GM21786 (cell line): Measurements from ENCODE around the gene ROBO4.

Experiments used
- ATAC-seq: cut with Tn5 transposase; IDR thresholded peaks from one replicate; pipeline ENCODE4 v1.9.1; 2021; ENCODE audit not compliant: unreplicated experiment

The ROBO4 gene

DNA sequence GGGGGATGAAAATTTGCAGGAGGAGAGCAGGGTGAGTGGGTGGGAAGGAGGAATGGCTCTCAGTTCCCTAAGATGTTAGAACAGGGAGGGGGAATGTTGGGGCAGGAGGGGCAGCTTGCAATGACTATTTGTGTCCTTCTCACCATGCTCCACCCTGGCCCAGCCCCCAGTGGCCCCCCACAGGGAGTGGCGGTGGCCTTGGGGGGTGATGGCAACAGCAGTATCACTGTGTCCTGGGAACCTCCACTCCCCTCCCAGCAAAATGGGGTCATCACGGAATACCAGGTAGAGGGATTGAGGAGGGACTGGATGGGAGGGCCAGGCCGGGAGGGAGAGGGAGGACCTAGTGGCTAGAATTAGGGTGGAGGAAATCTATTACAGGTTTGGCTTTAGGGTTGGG, 22.3 kb downstream of the ROBO4 start:
- no peak for ATAC-seq

- no peak for ATAC-seq
Observed at GRCh38 chr11:124874571-124875255, 23.0 kb downstream of the ROBO4 start.

GRCh38 chr11:124873951-124874350, 23.7 kb downstream of the ROBO4 start:
- no peak for ATAC-seq

DNA sequence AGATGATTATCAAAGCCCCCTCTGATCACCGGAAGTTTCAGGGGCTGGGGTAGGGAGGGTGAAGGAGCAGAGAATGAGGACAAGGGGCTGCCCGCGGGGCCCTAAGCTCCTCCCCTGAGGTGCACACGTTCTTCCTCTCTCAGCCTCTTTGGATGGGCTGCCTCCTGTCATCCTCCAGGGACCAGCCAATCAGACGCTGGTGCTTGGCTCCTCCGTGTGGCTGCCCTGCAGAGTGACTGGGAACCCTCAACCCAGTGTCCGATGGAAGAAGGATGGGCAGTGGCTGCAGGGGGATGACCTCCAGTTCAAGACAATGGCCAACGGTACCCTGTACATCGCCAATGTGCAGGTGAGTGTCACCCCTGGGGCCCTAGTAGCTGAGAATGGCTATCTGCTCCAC, 24.9 kb downstream of the ROBO4 start:
- no peak for ATAC-seq

GRCh38 chr11:124872280-124872679, 25.4 kb downstream of the ROBO4 start:
- no peak for ATAC-seq

- ATAC-seq = no peak
Observed at GRCh38 chr11:124870430-124870829, 27.2 kb downstream of the ROBO4 start.

GRCh38 chr11:124869856-124870387, 27.7 kb downstream of the ROBO4 start:
- ATAC-seq = no peak

GRCh38 chr11:124869331-124869730, 28.3 kb downstream of the ROBO4 start:
- no peak for ATAC-seq

- ATAC-seq = no peak
Observed at GRCh38 chr11:124868331-124869274, 29.1 kb downstream of the ROBO4 start.

DNA sequence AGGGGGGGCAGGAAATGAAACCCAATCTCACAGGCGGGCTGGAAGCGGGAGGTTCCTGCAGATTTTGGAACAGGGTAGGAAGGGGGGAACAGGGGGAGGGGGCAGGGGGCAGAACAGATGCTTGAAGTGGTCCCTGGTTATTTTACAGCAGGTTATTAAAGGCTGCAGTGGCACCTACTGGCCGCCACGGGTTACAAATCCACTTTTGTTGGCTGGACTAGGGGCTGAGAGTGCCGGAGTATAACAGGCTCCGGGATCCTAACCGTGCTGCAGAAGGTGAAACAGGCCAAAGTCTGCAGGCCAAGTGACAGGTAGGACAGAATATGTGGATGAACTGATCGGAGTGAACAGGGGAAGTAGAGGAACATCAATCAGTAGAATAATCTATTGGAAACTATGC, 30.0 kb downstream of the ROBO4 start:
- ATAC-seq = peak; percentile 71

GRCh38 chr11:124865902-124866851, 31.5 kb downstream of the ROBO4 start:
- ATAC-seq = peak; percentile 45

GRCh38 chr11:124865181-124865901, 32.3 kb downstream of the ROBO4 start, which contains the start of gene ROBO3:
ROBO3 (plus strand) TSS chr11:124865432; CDS start chr11:124865578, 146 bp downstream.
- ATAC-seq = no peak

- no peak for ATAC-seq
Observed at GRCh38 chr11:124864892-124865180, 32.8 kb downstream of the ROBO4 start.

- ATAC-seq = no peak
Observed at GRCh38 chr11:124864176-124864891, 33.3 kb downstream of the ROBO4 start.

GRCh38 chr11:124863826-124864165, 33.9 kb downstream of the ROBO4 start:
- no peak for ATAC-seq

GRCh38 chr11:124863137-124863825, 34.4 kb downstream of the ROBO4 start:
- no peak for ATAC-seq

GRCh38 chr11:124861670-124862069, 36.0 kb downstream of the ROBO4 start:
- no peak for ATAC-seq

DNA sequence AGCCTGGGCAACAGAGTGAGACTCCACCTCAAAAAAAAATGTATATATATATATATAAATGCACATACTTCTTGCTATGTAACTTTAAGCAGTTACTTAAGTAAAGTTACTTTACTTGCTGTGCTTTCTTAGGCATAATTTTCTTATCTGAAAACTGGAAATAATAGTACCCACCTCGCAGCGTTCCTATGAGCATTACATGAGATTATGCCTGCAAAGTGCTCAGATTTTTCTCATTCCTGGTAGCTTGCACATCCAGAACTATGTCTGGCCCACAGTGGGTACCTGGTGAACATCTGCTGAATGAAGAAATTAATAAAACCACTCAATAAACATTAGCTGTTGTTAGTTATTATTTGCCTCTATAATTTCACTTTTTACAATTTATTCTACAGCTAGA, 38.5 kb downstream of the ROBO4 start:
- no peak for ATAC-seq

DNA sequence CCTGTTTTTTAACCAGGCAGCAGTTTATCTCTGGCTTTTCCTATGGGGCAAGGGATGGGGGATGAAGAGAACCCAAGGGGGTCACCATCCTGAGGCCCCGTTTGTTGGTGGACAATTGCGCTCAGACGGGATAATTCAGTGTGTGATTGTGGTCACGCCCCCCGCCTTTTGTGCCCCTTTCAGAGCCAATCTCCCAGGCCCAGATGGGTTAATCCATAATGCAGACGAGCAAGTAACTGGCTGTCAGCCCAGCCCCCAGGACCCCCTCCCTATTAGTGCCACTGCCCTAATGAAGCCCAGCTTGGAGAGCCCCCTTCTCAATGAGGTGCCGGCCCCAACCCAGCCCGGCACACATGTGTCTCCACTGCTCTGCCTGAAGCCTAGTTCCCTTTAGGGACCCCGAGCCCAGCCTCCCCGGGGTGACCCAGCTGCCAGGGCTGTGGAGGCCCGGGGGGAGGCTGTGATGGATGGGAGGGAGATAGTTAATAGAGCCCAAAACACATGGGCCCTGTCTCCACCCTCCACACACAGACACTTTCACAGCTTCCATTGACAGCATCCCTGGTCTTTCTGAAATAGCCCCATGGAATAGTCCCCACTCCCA, 51.5 kb downstream of the ROBO4 start:
- no peak for ATAC-seq
